Measurements from ENCODE around the gene FHOD3. TPM values are rescaled to one million over a fixed set of nuclear protein-coding genes. Genes with fewer than 3 reads are reported as not detected.
A peak's percentile ranks its signal among the peaks of the same experiment; 100 is the strongest.

The FHOD3 gene
- total RNA-seq, 1 donor from 2014 or later: 2.5 TPM

DNA sequence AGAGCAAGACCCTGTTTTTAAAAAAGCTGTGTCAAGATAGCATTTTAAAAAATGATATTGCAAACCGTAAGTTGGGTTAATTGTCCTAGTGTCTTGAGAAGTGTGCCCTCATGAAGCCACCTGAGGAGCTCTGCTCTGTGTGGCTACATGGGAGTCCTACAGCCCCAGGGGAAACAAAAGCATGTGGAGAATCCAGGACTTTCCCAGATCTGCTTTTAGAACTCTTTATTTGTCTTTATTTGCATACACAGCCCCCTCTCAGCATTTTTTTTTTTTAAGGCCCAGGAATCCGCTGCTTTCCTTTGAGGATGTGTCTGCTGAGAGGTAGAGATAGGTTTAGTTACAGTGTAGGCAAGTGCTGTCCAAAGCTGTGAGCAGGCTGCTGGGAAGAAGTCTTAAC is 219.2 kb downstream of the FHOD3 start:
- no peaks in the 10 kb centered on the region for H3K9me3 ChIP-seq
- intact Hi-C loops (cut with DNase I): no loop called here
- TF ChIP-seq CTCF (IDR thresholded peaks at IDR 0.05): no peak

DNA sequence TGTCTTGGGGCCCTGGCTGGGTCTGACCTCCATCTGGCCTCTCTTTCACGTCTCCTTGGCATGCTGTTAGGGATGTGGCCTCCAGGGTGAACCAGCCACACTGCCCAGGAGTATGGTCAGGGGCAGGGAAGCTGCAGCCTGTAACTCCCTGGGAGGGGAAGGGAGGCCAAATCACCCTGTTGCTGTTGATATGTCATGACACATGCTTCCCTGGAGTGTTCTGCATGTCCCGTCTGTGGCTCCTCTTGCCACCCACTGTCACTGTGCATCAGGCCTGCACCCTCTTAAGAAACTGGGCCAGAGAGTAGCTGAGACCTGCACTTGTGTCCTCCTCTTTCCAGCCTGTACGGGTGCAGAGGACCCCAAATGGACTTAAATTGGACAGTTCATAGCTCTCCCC is 221.3 kb downstream of the FHOD3 start:
- ATAC-seq (peak in 1 of 2 donors; percentile 16), DNase-seq (no peak)
- no peaks in the 10 kb centered on the region for H3K4me1 ChIP-seq
- intact Hi-C loops (cut with DNase I): no loop called here
- no peaks in the 10 kb centered on the region for H3K36me3 ChIP-seq
- no peak for TF ChIP-seq CTCF (IDR thresholded peaks at IDR 0.05)
- H3K4me3 ChIP-seq: no peak overlapping the region
- no peaks in the 10 kb centered on the region for H3K9me3 ChIP-seq
- no peak overlapping the region for H3K27ac ChIP-seq
- no peaks in the 10 kb centered on the region for H3K27me3 ChIP-seq (ENCODE audit: low read depth)

More for the DNA sequence above, 219.2 kb downstream of the FHOD3 start:
- Histone ChIP-seq H3K27me3 (ENCODE audit: low read depth) (no peaks in the 10 kb centered on the region), H3K4me1 (no peaks in the 10 kb centered on the region), H3K4me3 (no peak overlapping the region), H3K36me3 (no peaks in the 10 kb centered on the region), H3K27ac (no peak overlapping the region)
- DNase-seq (no peak), ATAC-seq (no peak)

- Histone ChIP-seq H3K36me3 (no peaks in the 10 kb centered on the region), H3K9me3 (no peaks in the 10 kb centered on the region), H3K4me1 (no peaks in the 10 kb centered on the region), H3K27ac (no peak overlapping the region), H3K4me3 (no peak overlapping the region), H3K27me3 (ENCODE audit: low read depth) (no peaks in the 10 kb centered on the region)
- no peak for TF ChIP-seq CTCF (IDR thresholded peaks at IDR 0.05)
- intact Hi-C loops (cut with DNase I): no loop called here
- peak in 1 of 2 donors; percentile 18 for ATAC-seq
- DNase-seq: no peak
Measured at GRCh38 chr18:36519358-36519757, 221.8 kb downstream of the FHOD3 start.

- TF ChIP-seq CTCF (IDR thresholded peaks at IDR 0.05): no peak
- Histone ChIP-seq H3K36me3 (no peaks in the 10 kb centered on the region), H3K27me3 (ENCODE audit: low read depth) (no peaks in the 10 kb centered on the region), H3K9me3 (no peaks in the 10 kb centered on the region), H3K27ac (no peak overlapping the region), H3K4me1 (no peaks in the 10 kb centered on the region), H3K4me3 (no peak overlapping the region)
- intact Hi-C loops (cut with DNase I): no loop called here
- DNase-seq (no peak), ATAC-seq (no peak)
Measured at GRCh38 chr18:36522509-36522908, 225.0 kb downstream of the FHOD3 start.

DNA sequence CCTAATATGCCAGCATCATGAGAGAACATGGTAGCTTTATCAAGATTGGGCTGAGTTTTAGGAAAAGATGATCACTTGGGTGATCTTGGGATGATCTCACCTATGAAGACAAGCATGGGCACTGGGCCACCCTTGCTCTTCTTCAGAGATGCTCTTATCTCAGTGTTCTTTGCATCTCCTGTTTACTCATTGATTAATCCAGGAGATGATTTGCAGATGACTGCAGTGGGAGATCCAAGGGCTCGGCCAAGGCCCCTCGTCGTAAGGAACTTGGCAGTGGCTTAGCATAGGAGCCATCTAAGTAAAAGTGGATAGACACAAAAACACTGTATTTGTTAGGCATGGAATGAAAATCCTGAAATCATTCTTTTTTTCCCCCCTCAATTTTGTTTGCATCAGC is 228.4 kb downstream of the FHOD3 start:
- no peak overlapping the region for H3K27ac ChIP-seq
- H3K4me1 ChIP-seq: no peaks in the 10 kb centered on the region
- DNase-seq: no peak
- H3K4me3 ChIP-seq: no peak overlapping the region
- no peak for TF ChIP-seq CTCF (IDR thresholded peaks at IDR 0.05)
- H3K36me3 ChIP-seq: no peaks in the 10 kb centered on the region
- intact Hi-C loops (cut with DNase I): no loop called here
- no peaks in the 10 kb centered on the region for H3K27me3 ChIP-seq (ENCODE audit: low read depth)
- no peaks in the 10 kb centered on the region for H3K9me3 ChIP-seq
- no peak for ATAC-seq

- Histone ChIP-seq H3K27ac (no peak overlapping the region), H3K36me3 (no peaks in the 10 kb centered on the region), H3K4me3 (no peak overlapping the region), H3K9me3 (no peaks in the 10 kb centered on the region), H3K4me1 (no peaks in the 10 kb centered on the region), H3K27me3 (ENCODE audit: low read depth) (no peaks in the 10 kb centered on the region)
- intact Hi-C loops (cut with DNase I): no loop called here
- DNase-seq: no peak
- no peak for ATAC-seq
- TF ChIP-seq CTCF (IDR thresholded peaks at IDR 0.05): no peak
Measured at GRCh38 chr18:36526611-36527010, 229.1 kb downstream of the FHOD3 start.

Measured in lower lobe of right lung (tissue), 2 donors.